Erythroblast (primary cell): ENCODE data around the gene INTS1.

Experiments
- GATA1 ChIP-seq: IDR thresholded peaks from 2 replicates; pipeline ENCODE4 v1.6.1; 2011; ENCODE audit warnings: low read depth, mild to moderate bottlenecking, control low read depth, low read length, moderate library complexity
- POLR2A ChIP-seq: IDR thresholded peaks from 2 replicates; pipeline ENCODE4 v1.6.1; 2011; ENCODE audit warnings: mild to moderate bottlenecking, low read length

DNA sequence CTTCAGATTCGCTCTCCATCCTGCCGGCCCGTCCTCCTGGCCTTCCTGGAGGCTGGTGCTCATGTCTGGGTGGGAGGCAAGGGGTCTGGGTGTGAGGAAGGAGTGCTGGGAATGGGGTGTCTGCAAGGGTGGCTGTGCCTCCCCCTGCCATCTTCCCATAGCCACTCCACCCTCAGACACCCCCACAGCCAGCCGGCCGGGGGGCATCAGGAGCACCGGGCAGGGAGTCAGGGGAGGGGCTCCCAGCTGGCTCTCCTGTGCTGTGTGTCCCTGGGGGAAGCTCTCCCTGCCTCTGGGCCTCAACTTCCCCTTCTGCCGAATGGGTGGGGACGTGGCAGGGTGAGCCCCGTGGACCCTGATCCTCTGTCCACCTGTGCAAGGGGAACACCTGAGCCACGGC, 63.6 kb downstream of the INTS1 start:
- TF ChIP-seq POLR2A: no peak
- TF ChIP-seq GATA1: no peak
